Thyroid gland (tissue), 4 donors: ENCODE data around the gene PDGFC.

ENCODE experiments used
- POLR2A ChIP-seq, 2 donors: fragments of 450-650 bp; IDR thresholded peaks; one replicate each; pipeline ENCODE4 v1.6.1; 2017; ENCODE audit warnings: antibody characterized with exemption in 2 of 2, mild to moderate bottlenecking in 2 of 2, moderate library complexity in 1 of 2
- TF ChIP-seq, protein P1 (sequence below), 6 experiments: fragments of 200-600 bp in 3 of 6; fragments of 450-650 bp in 3 of 6; sonication (generic) in 3 of 6; IDR thresholded peaks; one replicate each; pipeline ENCODE4 v1.5.1; 2016 to 2019; ENCODE audit warnings: antibody characterized with exemption in 6 of 6, mild to moderate bottlenecking in 2 of 6, inconsistent platforms in 1 of 6, moderate library complexity in 1 of 6

DNA sequence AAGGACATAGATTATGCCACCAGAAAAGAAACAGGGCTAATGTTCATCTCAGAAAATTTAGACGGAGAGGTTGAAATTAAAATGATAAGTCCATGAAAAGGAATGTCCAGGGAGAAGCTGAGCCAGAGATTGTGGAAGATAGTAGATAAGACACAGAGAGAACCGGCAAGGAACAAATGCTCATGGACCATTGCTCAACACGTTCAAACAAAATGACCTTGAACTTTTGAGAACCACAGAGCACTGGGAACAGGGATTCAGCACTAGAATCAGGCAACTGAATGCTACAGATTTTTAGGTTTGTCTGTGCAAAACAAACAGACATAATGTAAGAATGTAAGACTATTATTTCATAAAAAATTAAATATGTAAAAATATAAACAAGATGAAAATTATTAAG lies 206.3 kb downstream of the PDGFC start:
- TF ChIP-seq, protein P1, sequence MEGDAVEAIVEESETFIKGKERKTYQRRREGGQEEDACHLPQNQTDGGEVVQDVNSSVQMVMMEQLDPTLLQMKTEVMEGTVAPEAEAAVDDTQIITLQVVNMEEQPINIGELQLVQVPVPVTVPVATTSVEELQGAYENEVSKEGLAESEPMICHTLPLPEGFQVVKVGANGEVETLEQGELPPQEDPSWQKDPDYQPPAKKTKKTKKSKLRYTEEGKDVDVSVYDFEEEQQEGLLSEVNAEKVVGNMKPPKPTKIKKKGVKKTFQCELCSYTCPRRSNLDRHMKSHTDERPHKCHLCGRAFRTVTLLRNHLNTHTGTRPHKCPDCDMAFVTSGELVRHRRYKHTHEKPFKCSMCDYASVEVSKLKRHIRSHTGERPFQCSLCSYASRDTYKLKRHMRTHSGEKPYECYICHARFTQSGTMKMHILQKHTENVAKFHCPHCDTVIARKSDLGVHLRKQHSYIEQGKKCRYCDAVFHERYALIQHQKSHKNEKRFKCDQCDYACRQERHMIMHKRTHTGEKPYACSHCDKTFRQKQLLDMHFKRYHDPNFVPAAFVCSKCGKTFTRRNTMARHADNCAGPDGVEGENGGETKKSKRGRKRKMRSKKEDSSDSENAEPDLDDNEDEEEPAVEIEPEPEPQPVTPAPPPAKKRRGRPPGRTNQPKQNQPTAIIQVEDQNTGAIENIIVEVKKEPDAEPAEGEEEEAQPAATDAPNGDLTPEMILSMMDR (IDR thresholded peaks at IDR 0.05) = no peak
- no peak for TF ChIP-seq POLR2A (IDR thresholded peaks at IDR 0.05)
